Glutamatergic neuron (in vitro differentiated cells): ENCODE results near the gene PROS1. TPM values are rescaled to one million over a fixed set of nuclear protein-coding genes. Genes with fewer than 3 reads are reported as not detected.
"Not testable (repeated sequence)": the region's sequence is repeated elsewhere in the genome, so short reads cannot be mapped to it uniquely, and the experiment has no call there.

Experiments used
- DNase-seq: peaks from one replicate; pipeline ENCODE4 v3.0.0; 2022
- H3K27ac Mint-ChIP-seq: one replicate; pipeline ENCODE4 v1.8.0; 2020; ENCODE audit warnings: mild to moderate bottlenecking, mixed read lengths, inconsistent platforms; ENCODE audit not compliant: unreplicated experiment
- H3K27me3 Mint-ChIP-seq: one replicate; pipeline ENCODE4 v1.8.0; 2020; ENCODE audit warnings: mild to moderate bottlenecking, moderate library complexity, mixed read lengths, inconsistent platforms; ENCODE audit not compliant: unreplicated experiment
- H3K36me3 Mint-ChIP-seq: one replicate; pipeline ENCODE4 v1.8.0; 2020; ENCODE audit warnings: mild to moderate bottlenecking, mixed read lengths, inconsistent platforms; ENCODE audit not compliant: unreplicated experiment
- H3K4me1 Mint-ChIP-seq: one replicate; pipeline ENCODE4 v1.8.0; 2020; ENCODE audit warnings: mild to moderate bottlenecking, low read depth, mixed read lengths, inconsistent platforms; ENCODE audit not compliant: unreplicated experiment
- H3K4me3 Mint-ChIP-seq: one replicate; pipeline ENCODE4 v1.8.0; 2020; ENCODE audit warnings: mild to moderate bottlenecking, mixed read lengths, inconsistent platforms; ENCODE audit not compliant: unreplicated experiment
- H3K9me3 Mint-ChIP-seq: one replicate; pipeline ENCODE4 v1.8.0; 2020; ENCODE audit warnings: mild to moderate bottlenecking, moderate library complexity, mixed read lengths, inconsistent platforms; ENCODE audit not compliant: unreplicated experiment
- CTCF ChIP-seq: fragments of 200-600 bp; sonication (generic); IDR thresholded peaks from one replicate; pipeline ENCODE4 v1.5.0; 2021; ENCODE audit not compliant: partially characterized antibody, unreplicated experiment
- total RNA-seq: library from RNA; stranded (reverse); fragmentation: NEBNext Ultra II Directional; extraction: Animal tissue kit (Norgen Biotek cat#: 25700); gene quantifications from one replicate; pipeline ENCODE4 v1.2.1, GENCODE V29; 2021; ENCODE audit not compliant: unreplicated experiment

The PROS1 gene
- total RNA-seq, 1 donor from 2014 or later = 4.9 TPM

- H3K4me1 Mint-ChIP-seq = no peaks in the 10 kb centered on the region
- DNase-seq = no peak
- H3K36me3 Mint-ChIP-seq = no peaks in the 10 kb centered on the region
- no peaks in the 10 kb centered on the region for H3K27me3 Mint-ChIP-seq
- no peak overlapping the region for H3K4me3 Mint-ChIP-seq
- H3K9me3 Mint-ChIP-seq = no peaks in the 10 kb centered on the region
- H3K27ac Mint-ChIP-seq = no peak overlapping the region
- no peak for TF ChIP-seq CTCF
These were observed 42.0 kb downstream of the PROS1 start for GRCh38 chr3:93931597-93932229.

- no peaks in the 10 kb centered on the region for H3K27me3 Mint-ChIP-seq
- DNase-seq = no peak
- H3K9me3 Mint-ChIP-seq = no peaks in the 10 kb centered on the region
- no peak overlapping the region for H3K4me3 Mint-ChIP-seq
- no peak overlapping the region for H3K27ac Mint-ChIP-seq
- H3K36me3 Mint-ChIP-seq = no peaks in the 10 kb centered on the region
- no peaks in the 10 kb centered on the region for H3K4me1 Mint-ChIP-seq
- no peak for TF ChIP-seq CTCF
These were observed 43.7 kb downstream of the PROS1 start for GRCh38 chr3:93930041-93930440.

- DNase-seq = no peak
- H3K27me3 Mint-ChIP-seq = no peaks in the 10 kb centered on the region
- H3K27ac Mint-ChIP-seq = no peak overlapping the region
- no peak overlapping the region for H3K4me3 Mint-ChIP-seq
- no peaks in the 10 kb centered on the region for H3K9me3 Mint-ChIP-seq
- TF ChIP-seq CTCF = no peak
- H3K36me3 Mint-ChIP-seq = no peaks in the 10 kb centered on the region
- H3K4me1 Mint-ChIP-seq = no peaks in the 10 kb centered on the region
These were observed 46.9 kb downstream of the PROS1 start for GRCh38 chr3:93926789-93927188.

- Mint-ChIP-seq H3K4me1 (no peaks in the 10 kb centered on the region), H3K27me3 (no peaks in the 10 kb centered on the region), H3K27ac (no peak overlapping the region), H3K36me3 (no peaks in the 10 kb centered on the region), H3K9me3 (no peaks in the 10 kb centered on the region), H3K4me3 (no peak overlapping the region)
- DNase-seq = no peak
- TF ChIP-seq CTCF = no peak
These were observed 49.2 kb downstream of the PROS1 start for GRCh38 chr3:93924491-93924890.

- no peaks in the 10 kb centered on the region for H3K4me1 Mint-ChIP-seq
- no peak overlapping the region for H3K27ac Mint-ChIP-seq
- H3K4me3 Mint-ChIP-seq = no peak overlapping the region
- no peaks in the 10 kb centered on the region for H3K27me3 Mint-ChIP-seq
- DNase-seq = no peak
- peaks cover 2% of the 10 kb centered on the region for H3K9me3 Mint-ChIP-seq
- H3K36me3 Mint-ChIP-seq = no peaks in the 10 kb centered on the region
- TF ChIP-seq CTCF = no peak
These were observed 50.7 kb downstream of the PROS1 start for GRCh38 chr3:93923006-93923405.

GRCh38 chr3:93917546-93918029 lies 56.1 kb downstream of the PROS1 start:
- H3K9me3 Mint-ChIP-seq, H3K4me3 Mint-ChIP-seq, H3K4me1 Mint-ChIP-seq, H3K36me3 Mint-ChIP-seq, H3K27ac Mint-ChIP-seq, H3K27me3 Mint-ChIP-seq, DNase-seq: not testable (repeated sequence)

GRCh38 chr3:93913623-93914022 lies 60.1 kb downstream of the PROS1 start:
- not testable (repeated sequence) for H3K27ac Mint-ChIP-seq, H3K9me3 Mint-ChIP-seq, H3K27me3 Mint-ChIP-seq, H3K4me1 Mint-ChIP-seq, H3K4me3 Mint-ChIP-seq, DNase-seq, H3K36me3 Mint-ChIP-seq
